Measurements from ENCODE around the gene NUMA1.

DNA sequence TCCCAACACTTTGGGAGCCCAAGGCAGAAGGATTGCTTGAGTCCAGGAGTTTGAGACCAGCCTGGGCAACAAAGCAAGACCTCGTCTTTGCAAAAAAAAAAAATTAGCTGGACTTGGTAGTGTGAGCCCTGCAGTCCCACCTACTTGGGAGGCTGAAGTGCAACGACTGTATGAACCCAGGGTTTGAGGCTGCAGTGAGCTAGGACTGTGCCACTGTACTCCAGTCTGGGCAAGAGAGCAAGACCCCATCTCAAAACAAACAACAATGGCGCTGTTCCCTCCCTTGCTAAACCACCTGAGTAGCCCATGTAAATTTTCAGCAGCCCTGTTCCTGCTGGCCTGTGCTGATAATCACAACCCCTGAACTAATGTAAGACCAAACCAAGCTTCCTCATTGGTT, 19.7 kb upstream of the NUMA1 start:
- TF ChIP-seq, protein P1, sequence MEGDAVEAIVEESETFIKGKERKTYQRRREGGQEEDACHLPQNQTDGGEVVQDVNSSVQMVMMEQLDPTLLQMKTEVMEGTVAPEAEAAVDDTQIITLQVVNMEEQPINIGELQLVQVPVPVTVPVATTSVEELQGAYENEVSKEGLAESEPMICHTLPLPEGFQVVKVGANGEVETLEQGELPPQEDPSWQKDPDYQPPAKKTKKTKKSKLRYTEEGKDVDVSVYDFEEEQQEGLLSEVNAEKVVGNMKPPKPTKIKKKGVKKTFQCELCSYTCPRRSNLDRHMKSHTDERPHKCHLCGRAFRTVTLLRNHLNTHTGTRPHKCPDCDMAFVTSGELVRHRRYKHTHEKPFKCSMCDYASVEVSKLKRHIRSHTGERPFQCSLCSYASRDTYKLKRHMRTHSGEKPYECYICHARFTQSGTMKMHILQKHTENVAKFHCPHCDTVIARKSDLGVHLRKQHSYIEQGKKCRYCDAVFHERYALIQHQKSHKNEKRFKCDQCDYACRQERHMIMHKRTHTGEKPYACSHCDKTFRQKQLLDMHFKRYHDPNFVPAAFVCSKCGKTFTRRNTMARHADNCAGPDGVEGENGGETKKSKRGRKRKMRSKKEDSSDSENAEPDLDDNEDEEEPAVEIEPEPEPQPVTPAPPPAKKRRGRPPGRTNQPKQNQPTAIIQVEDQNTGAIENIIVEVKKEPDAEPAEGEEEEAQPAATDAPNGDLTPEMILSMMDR (IDR thresholded peaks at IDR 0.05; ENCODE audit: low read depth, low read length, poor library complexity, severe bottlenecking) = no peak
- no peak for TF ChIP-seq EZH2phosphoT487 (IDR thresholded peaks at IDR 0.05; ENCODE audit: borderline replicate concordance, low read length)

Data from DOHH2 (cell line).